A673 (cell line): ENCODE results near the gene SUSD6. TPM values are rescaled to one million over a fixed set of nuclear protein-coding genes. Genes with fewer than 3 reads are reported as not detected.

Source experiments
- BruUV-seq: library from RNA; stranded (reverse); fragments of 400-500 nt; replicated peaks from 2 replicates; lab custom pipeline; 2021; lab: Mats Ljungman, UMichigan
- CTCF ChIA-PET: fragments of 300-600 bp; sonication (Branson Sonifier 250); formaldehyde crosslinking; loops from one replicate; lab custom pipeline; 2022; ENCODE audit warnings: antibody characterized with exemption; lab: Charles Lee
- POLR2A ChIA-PET: fragments of 300-600 bp; sonication (Branson Sonifier 250); formaldehyde crosslinking; loops from one replicate; lab custom pipeline; 2022; ENCODE audit warnings: antibody characterized with exemption; ENCODE audit not compliant: low non-redundant PET; lab: Charles Lee
- DNase-seq: peaks from one replicate; pipeline ENCODE4 v3.0.0-alpha.2; 2015; ENCODE audit warnings: low spot score
- H3K27ac ChIP-seq: fragments of 200-600 bp; sonication (generic); 2 replicates; pipeline ENCODE4 v1.5.1; 2016; ENCODE audit warnings: mixed run types, low read depth, mild to moderate bottlenecking, mixed read lengths, antibody characterized with exemption, low read length; ENCODE audit not compliant: poor library complexity, severe bottlenecking
- H3K27me3 ChIP-seq: fragments of 200-600 bp; sonication (generic); replicated peaks from 2 replicates; pipeline ENCODE4 v1.6.1; 2017; ENCODE audit warnings: mixed run types, low read depth, mild to moderate bottlenecking, mixed read lengths, antibody characterized with exemption, low read length; ENCODE audit not compliant: insufficient read depth, poor library complexity
- H3K36me3 ChIP-seq: fragments of 200-600 bp; sonication (generic); 2 replicates; pipeline ENCODE4 v1.6.1; 2016; ENCODE audit warnings: mixed run types, mild to moderate bottlenecking, mixed read lengths, antibody characterized with exemption, low read length; ENCODE audit not compliant: insufficient read depth, poor library complexity, severe bottlenecking
- H3K4me1 ChIP-seq: fragments of 200-600 bp; sonication (generic); 2 replicates; pipeline ENCODE4 v1.6.1; 2017; ENCODE audit warnings: mixed run types, mild to moderate bottlenecking, mixed read lengths, antibody characterized with exemption, low read length; ENCODE audit not compliant: insufficient read depth, poor library complexity, severe bottlenecking
- H3K4me3 ChIP-seq: fragments of 200-600 bp; sonication (generic); 2 replicates; pipeline ENCODE4 v1.5.1; 2016; ENCODE audit warnings: low read depth, mixed run types, mild to moderate bottlenecking, mixed read lengths, low read length; ENCODE audit not compliant: poor library complexity, severe bottlenecking
- H3K9me3 ChIP-seq: fragments of 200-600 bp; sonication (generic); 2 replicates; pipeline ENCODE4 v1.6.1; 2016; ENCODE audit warnings: mixed run types, low read depth, mild to moderate bottlenecking, mixed read lengths, antibody characterized with exemption, low read length; ENCODE audit not compliant: poor library complexity, severe bottlenecking
- EZH2 ChIP-seq: fragments of 200-600 bp; sonication (generic); IDR thresholded peaks from 2 replicates; pipeline ENCODE4 v1.6.1; 2017; ENCODE audit warnings: borderline replicate concordance, low read depth, mild to moderate bottlenecking, mixed read lengths, antibody characterized with exemption, low read length; ENCODE audit not compliant: poor library complexity, severe bottlenecking
- intact Hi-C: fragments of 100-400 bp; cut with micrococcal nuclease; formaldehyde crosslinking; loops from one replicate; pipeline ENCODE4 v1.10.0; 2022; ENCODE audit not compliant: unreplicated experiment
- total RNA-seq: library from RNA; stranded (reverse); gene quantifications from 2 replicates; pipeline ENCODE4 v1.2.3, GENCODE V29; 2021
- TF ChIP-seq, protein P1 (sequence below): fragments of 300-800, 200-600 bp; sonication (generic); conservative IDR thresholded peaks from 2 replicates; pipeline ENCODE4 v1.5.1; 2017; ENCODE audit warnings: low read depth, mild to moderate bottlenecking, antibody characterized with exemption, low read length, moderate library complexity, mixed read lengths

Gene SUSD6
- total RNA-seq, 1 experiment from 2014 or later: 9.2 TPM

GRCh38 chr14:69620981-69621380 lies 9.6 kb downstream of the SUSD6 start:
- Histone ChIP-seq H3K4me1 (peaks cover 10% of the 10 kb centered on the region), H3K9me3 (no peaks in the 10 kb centered on the region), H3K27ac (no peak overlapping the region), H3K36me3 (no peaks in the 10 kb centered on the region), H3K4me3 (no peak overlapping the region), H3K27me3 (no peaks in the 10 kb centered on the region)
- POLR2A ChIA-PET: interaction anchor here (0.5 kb wide), 1 partner anchor 823 kb away, joined by 14 read pairs; no protein-coding TSS in a partner anchor
- intact Hi-C loops: no loop called here
- no peak for TF ChIP-seq EZH2
- TF ChIP-seq, protein P1, sequence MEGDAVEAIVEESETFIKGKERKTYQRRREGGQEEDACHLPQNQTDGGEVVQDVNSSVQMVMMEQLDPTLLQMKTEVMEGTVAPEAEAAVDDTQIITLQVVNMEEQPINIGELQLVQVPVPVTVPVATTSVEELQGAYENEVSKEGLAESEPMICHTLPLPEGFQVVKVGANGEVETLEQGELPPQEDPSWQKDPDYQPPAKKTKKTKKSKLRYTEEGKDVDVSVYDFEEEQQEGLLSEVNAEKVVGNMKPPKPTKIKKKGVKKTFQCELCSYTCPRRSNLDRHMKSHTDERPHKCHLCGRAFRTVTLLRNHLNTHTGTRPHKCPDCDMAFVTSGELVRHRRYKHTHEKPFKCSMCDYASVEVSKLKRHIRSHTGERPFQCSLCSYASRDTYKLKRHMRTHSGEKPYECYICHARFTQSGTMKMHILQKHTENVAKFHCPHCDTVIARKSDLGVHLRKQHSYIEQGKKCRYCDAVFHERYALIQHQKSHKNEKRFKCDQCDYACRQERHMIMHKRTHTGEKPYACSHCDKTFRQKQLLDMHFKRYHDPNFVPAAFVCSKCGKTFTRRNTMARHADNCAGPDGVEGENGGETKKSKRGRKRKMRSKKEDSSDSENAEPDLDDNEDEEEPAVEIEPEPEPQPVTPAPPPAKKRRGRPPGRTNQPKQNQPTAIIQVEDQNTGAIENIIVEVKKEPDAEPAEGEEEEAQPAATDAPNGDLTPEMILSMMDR: no peak
- CTCF ChIA-PET: no interaction called here
- no peak for DNase-seq
- BruUV-seq: no TSS peak

- intact Hi-C loops: no loop called here
- no peak for TF ChIP-seq EZH2
- TF ChIP-seq, protein P1: no peak
- BruUV-seq: no TSS peak
Measured at GRCh38 chr14:69624136-69624535, 12.7 kb downstream of the SUSD6 start.

DNA sequence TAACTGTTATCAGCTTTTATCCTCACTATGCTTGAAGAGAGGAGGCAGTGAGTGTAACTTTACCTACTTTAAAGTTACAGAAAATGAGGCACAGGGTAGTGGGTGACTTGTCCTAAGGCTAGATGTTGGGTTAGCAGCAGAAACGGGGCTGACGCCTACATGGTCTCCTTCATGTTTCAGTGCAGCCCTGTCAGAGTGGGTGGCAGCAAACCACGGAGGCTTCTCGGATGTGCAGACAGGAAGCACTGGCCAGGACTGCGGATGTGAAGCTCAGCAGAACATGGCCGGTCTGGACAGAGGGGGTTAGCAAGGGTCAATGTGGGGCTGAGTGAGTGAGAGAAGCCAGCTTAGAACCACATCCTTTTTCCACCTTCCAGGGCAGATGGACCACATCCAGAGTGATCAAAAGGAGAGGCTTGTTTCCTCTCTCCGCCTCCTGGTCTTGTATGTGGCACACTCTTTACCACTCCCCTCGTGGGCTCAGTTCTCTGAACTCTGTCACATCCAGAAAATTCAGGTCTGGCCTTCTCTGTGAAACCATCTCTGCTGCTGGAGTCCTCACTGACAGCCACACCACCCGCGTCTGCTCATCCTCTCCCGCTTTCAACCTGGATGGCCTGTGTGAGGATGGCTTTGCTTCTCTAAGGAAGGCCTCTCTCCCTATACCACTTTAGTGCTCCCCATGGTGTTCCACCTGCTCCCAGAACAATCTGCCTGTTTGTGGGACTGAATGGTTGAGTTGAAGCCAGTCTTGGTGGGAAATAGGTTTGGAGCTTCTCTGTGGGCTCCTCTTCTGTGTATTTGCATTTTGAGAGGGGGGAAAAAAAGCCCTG lies 14.1 kb downstream of the SUSD6 start:
- ChIA-PET POLR2A (no interaction called here), CTCF (no interaction called here)
- no peak for DNase-seq
- no peak overlapping the region for H3K27ac ChIP-seq
- no peak for TF ChIP-seq EZH2
- TF ChIP-seq, protein P1: no peak
- no peaks in the 10 kb centered on the region for H3K9me3 ChIP-seq
- intact Hi-C loops: no loop called here
- no peaks in the 10 kb centered on the region for H3K36me3 ChIP-seq
- H3K27me3 ChIP-seq: no peaks in the 10 kb centered on the region
- no peak overlapping the region for H3K4me3 ChIP-seq
- no TSS peak for BruUV-seq
- H3K4me1 ChIP-seq: no peaks in the 10 kb centered on the region

More at GRCh38 chr14:69624136-69624535, 12.7 kb downstream of the SUSD6 start:
- H3K4me1 ChIP-seq: no peaks in the 10 kb centered on the region
- no peaks in the 10 kb centered on the region for H3K36me3 ChIP-seq
- H3K27ac ChIP-seq: no peak overlapping the region
- ChIA-PET POLR2A (no interaction called here), CTCF (no interaction called here)
- DNase-seq: no peak
- no peaks in the 10 kb centered on the region for H3K27me3 ChIP-seq
- H3K4me3 ChIP-seq: no peak overlapping the region
- no peaks in the 10 kb centered on the region for H3K9me3 ChIP-seq
